ENCODE measurements around the gene DNAH9. TPM values are rescaled to one million over a fixed set of nuclear protein-coding genes. Genes with fewer than 3 reads are reported as not detected.

The DNAH9 gene
- total RNA-seq, 1 experiment from 2014 or later, result not detected

DNA sequence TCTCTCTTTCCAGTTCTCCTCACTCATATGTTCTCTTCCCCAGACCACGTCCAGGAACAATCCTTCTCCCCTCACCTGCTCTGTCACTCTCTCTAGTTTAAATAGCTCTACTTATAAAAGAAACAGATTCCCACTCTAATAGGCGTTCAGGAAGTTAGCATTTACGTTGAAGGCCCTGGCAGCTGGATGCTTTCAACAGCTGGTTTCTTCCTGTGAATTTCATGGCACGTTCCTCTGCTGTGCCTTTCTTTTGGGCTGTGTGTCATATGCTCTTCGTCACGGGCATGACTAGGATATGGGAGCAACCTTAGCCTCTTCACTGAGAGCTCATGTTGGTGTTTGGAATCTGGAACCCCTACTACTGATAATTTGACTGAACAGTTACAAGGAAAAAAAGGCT is 325.8 kb downstream of the DNAH9 start:
- Histone ChIP-seq H3K9me3 (no peaks in the 10 kb centered on the region), H3K4me3 (ENCODE audit: low read depth, low read length) (no peak overlapping the region), H3K27me3 (replicated peaks; ENCODE audit: control insufficient read depth, insufficient read depth, low read length) (no peaks in the 10 kb centered on the region), H3K36me3 (ENCODE audit: control insufficient read depth, insufficient read depth, low read length) (no peaks in the 10 kb centered on the region), H3K4me1 (no peaks in the 10 kb centered on the region)
- BruUV-seq (replicated peaks), result no TSS peak
- intact Hi-C loops (cut with micrococcal nuclease; ENCODE audit: unreplicated experiment), result no loop called here
- ChIA-PET POLR2A (no interaction called here), CTCF (no interaction called here)
- Mint-ChIP-seq H3K36me3 (ENCODE audit: insufficient read depth, unreplicated experiment) (no peaks in the 10 kb centered on the region), H3K27me3 (ENCODE audit: insufficient read depth, unreplicated experiment) (peaks cover 3% of the 10 kb centered on the region), H3K4me1 (ENCODE audit: low read depth, unreplicated experiment) (peaks cover 7% of the 10 kb centered on the region), H3K9me3 (ENCODE audit: unreplicated experiment) (peaks cover 9% of the 10 kb centered on the region), H3K27ac (ENCODE audit: unreplicated experiment) (no peak overlapping the region), H3K4me3 (ENCODE audit: unreplicated experiment) (no peak overlapping the region)
- no peak for DNase-seq
- TF ChIP-seq, protein P1, sequence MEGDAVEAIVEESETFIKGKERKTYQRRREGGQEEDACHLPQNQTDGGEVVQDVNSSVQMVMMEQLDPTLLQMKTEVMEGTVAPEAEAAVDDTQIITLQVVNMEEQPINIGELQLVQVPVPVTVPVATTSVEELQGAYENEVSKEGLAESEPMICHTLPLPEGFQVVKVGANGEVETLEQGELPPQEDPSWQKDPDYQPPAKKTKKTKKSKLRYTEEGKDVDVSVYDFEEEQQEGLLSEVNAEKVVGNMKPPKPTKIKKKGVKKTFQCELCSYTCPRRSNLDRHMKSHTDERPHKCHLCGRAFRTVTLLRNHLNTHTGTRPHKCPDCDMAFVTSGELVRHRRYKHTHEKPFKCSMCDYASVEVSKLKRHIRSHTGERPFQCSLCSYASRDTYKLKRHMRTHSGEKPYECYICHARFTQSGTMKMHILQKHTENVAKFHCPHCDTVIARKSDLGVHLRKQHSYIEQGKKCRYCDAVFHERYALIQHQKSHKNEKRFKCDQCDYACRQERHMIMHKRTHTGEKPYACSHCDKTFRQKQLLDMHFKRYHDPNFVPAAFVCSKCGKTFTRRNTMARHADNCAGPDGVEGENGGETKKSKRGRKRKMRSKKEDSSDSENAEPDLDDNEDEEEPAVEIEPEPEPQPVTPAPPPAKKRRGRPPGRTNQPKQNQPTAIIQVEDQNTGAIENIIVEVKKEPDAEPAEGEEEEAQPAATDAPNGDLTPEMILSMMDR (IDR thresholded peaks at IDR 0.05; ENCODE audit: insufficient read depth in 1 of 2, low read depth in 1 of 2, low read length in 1 of 2, severe bottlenecking in 1 of 2, unreplicated experiment in 1 of 2), result no peak

DNA sequence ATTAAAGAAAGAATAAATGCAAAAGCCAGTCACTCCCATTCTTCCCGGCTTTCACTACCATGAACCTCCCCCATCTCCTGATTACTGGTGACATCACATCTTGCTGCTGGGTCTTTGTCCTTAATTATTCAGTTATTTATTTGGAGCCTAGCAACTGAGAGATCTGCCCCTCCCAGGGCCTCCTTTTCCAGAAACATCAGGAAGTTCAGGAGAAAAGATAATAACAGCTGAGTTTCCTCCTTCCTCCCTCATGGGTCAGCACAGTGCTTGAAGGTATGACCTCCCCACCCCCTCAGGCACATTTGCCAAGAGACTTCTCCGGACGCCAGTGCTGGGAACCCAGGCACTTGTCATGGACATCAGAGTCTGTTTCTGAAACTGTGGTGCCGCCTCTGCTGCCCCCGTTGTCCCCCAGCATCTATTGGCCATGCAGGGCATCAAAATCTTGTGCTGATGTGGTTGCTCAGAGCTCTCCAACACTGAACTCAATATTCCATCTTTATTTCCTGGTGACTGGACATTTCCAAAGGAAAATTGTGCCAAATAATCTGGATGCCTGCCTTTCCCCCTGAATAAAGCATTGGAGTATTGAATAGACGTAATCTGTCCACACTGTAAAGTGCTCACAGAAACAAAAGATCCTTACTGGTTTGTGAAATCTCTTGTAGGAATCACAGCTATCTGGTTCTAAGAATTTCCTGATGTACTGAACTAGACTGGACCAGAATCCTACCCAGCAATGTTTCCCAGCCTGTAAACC is 327.2 kb downstream of the DNAH9 start:
- DNase-seq, result no peak
- Histone ChIP-seq H3K27me3 (replicated peaks; ENCODE audit: control insufficient read depth, insufficient read depth, low read length) (no peaks in the 10 kb centered on the region), H3K4me3 (ENCODE audit: low read depth, low read length) (no peak overlapping the region), H3K9me3 (no peaks in the 10 kb centered on the region), H3K36me3 (ENCODE audit: control insufficient read depth, insufficient read depth, low read length) (no peaks in the 10 kb centered on the region), H3K4me1 (no peaks in the 10 kb centered on the region)
- Mint-ChIP-seq H3K4me3 (ENCODE audit: unreplicated experiment) (no peak overlapping the region), H3K36me3 (ENCODE audit: insufficient read depth, unreplicated experiment) (no peaks in the 10 kb centered on the region), H3K27me3 (ENCODE audit: insufficient read depth, unreplicated experiment) (no peaks in the 10 kb centered on the region), H3K9me3 (ENCODE audit: unreplicated experiment) (no peaks in the 10 kb centered on the region), H3K27ac (ENCODE audit: unreplicated experiment) (no peak overlapping the region), H3K4me1 (ENCODE audit: low read depth, unreplicated experiment) (peaks cover 7% of the 10 kb centered on the region)
- intact Hi-C loops (cut with micrococcal nuclease; ENCODE audit: unreplicated experiment), result no loop called here
- POLR2A ChIA-PET, result no interaction called here
- TF ChIP-seq, protein P1 (IDR thresholded peaks at IDR 0.05; ENCODE audit: insufficient read depth in 1 of 2, low read depth in 1 of 2, low read length in 1 of 2, severe bottlenecking in 1 of 2, unreplicated experiment in 1 of 2), result no peak
- CTCF ChIA-PET, result no interaction called here
- BruUV-seq (replicated peaks), result no TSS peak

DNA sequence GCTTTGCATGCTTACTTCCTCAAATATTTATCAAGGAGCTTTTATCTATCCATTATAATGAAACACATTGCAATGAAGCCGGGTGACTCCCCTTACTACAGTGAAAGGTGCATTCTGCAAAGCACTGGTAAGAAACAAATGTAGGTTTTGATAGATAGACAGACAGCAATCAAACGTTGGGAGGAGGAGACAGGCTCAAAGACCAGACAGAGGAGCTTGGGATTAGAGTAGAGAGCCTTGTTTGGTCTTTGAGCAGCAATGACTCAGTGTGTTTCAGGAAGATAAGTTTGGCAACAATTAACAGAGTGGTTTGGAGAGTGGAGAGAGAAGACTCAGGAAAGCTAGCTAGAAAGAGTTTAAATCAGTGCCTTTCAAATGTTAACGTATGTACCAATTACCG is 330.2 kb downstream of the DNAH9 start:
- H3K4me3 ChIP-seq (ENCODE audit: low read depth, low read length), result no peak overlapping the region
- no peaks in the 10 kb centered on the region for H3K36me3 Mint-ChIP-seq (ENCODE audit: insufficient read depth, unreplicated experiment)
- peak overlapping the region; percentile 36 for H3K4me3 Mint-ChIP-seq (ENCODE audit: unreplicated experiment)
- H3K9me3 Mint-ChIP-seq (ENCODE audit: unreplicated experiment), result no peaks in the 10 kb centered on the region
- DNase-seq, result peak in 1 of 2 experiments; percentile 35
- no TSS peak for BruUV-seq (replicated peaks)
- H3K27me3 Mint-ChIP-seq (ENCODE audit: insufficient read depth, unreplicated experiment), result no peaks in the 10 kb centered on the region
- no peaks in the 10 kb centered on the region for H3K9me3 ChIP-seq
- H3K4me1 Mint-ChIP-seq (ENCODE audit: low read depth, unreplicated experiment), result peaks cover 7% of the 10 kb centered on the region
- no peaks in the 10 kb centered on the region for H3K4me1 ChIP-seq
- intact Hi-C loops (cut with micrococcal nuclease; ENCODE audit: unreplicated experiment), result no loop called here
- H3K27me3 ChIP-seq (replicated peaks; ENCODE audit: control insufficient read depth, insufficient read depth, low read length), result no peaks in the 10 kb centered on the region
- ChIA-PET CTCF (no interaction called here), POLR2A (no interaction called here)
- H3K36me3 ChIP-seq (ENCODE audit: control insufficient read depth, insufficient read depth, low read length), result no peaks in the 10 kb centered on the region
- TF ChIP-seq, protein P1 (IDR thresholded peaks at IDR 0.05; ENCODE audit: insufficient read depth in 1 of 2, low read depth in 1 of 2, low read length in 1 of 2, severe bottlenecking in 1 of 2, unreplicated experiment in 1 of 2), result no peak
- no peak overlapping the region for H3K27ac Mint-ChIP-seq (ENCODE audit: unreplicated experiment)
